GM19452 (cell line): ENCODE results near the gene SUPT5H.

Experiments
- ATAC-seq: cut with Tn5 transposase; IDR thresholded peaks from one replicate; pipeline ENCODE4 v1.9.1; 2021; ENCODE audit not compliant: unreplicated experiment

The SUPT5H gene

DNA sequence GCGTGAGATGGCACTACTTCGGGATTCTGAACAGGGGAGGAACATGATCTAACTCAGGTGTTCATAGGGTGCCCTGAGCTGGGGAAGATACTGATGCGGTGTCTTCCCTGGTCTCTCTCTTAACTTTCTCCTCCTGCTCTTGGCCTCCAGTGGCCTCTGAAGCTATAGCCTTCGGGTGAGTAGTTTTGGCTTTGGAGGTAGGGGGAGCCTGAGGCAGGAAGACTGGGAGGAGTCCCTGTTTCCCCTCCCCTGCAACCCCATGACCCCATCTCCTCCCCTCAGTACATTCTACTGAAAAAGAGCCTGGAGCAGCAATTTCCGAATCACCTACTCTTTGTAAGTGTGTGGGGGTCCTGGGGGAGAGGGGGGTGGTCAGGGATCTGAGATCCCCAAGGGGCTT, 73.1 kb downstream of the SUPT5H start:
- ATAC-seq, result no peak

DNA sequence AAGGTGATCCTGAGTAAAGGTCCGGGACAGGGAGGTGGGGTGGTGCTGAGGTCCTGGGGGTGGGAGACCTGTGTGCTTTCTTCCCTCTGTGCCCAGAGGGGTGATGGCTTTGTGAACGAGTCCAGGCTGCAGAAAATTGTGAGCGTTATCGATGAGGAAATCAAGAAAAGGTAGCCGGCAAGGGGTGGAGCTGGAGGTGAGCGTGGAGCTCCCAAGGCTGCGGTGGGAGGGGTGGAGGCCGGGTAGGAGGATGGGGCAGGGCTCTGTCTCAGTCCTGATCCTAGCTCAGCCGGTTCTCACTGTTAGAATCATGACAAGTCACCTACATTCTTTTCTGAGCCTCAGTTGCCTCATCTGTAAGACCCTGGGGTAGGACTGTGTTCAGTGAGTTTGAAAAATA, 73.6 kb downstream of the SUPT5H start:
- ATAC-seq, result no peak

DNA sequence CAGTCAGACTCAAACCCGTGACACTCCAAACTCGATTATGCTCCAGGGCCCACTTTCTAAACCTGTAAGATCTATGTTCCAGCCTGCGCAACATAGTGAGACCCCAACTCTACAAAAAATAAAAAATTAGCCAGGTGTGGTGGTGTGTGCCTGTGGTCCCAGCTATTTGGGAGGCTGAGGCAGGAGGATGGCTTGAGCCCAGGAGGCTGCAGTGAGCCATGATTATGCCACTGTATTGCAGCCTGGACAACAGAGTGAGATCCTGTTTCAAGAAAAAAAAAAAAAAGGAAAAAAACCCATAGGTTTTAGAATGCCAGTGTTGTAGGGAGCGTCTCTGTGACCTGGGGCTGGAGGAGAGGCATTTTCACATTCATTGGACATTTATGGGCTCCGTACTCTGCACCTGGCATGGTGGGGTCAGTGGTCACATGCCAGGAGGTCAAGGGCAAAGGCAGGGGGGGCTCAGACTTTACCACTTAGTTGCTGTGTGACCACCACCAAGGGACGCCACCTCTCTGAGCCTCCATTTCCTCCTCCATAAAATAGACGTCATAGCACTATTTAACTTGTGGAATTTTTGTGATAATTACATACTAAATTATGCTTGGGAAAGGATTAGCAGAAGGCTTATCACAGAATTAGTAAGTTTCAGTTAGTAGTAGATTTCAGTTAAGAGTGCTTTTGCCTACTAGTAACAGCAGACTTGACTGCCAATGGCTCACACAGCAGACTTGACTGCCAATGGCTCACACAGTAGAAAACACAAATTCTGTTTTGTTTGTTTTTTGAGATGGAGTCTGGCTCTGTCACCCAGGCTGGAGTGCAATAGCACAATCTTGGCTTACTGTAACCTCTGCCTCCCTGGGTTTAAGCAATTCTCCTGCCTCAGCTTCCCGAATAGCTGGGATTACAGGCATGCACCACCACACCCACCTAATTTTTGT, 75.4 kb downstream of the SUPT5H start:
- no peak for ATAC-seq

DNA sequence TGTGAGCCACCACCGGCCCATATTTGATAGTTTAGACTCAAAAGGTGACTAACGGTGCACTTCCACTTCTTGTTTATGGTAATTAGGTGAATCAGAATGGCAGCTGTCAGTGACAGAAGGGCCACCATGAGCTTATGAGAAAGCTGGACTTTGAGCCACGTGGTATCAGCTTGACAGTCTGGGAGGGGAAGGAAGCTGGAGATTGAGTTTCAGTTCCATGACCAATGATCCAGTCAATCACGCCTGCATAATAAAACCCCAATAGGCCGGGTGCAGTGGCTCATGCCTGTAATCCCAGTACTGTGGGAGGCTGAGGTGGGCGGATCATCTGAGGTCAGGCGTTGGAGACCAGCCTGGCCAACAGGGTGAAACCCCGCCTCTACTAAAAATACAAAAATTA, 79.1 kb downstream of the SUPT5H start:
- ATAC-seq, result no peak

DNA sequence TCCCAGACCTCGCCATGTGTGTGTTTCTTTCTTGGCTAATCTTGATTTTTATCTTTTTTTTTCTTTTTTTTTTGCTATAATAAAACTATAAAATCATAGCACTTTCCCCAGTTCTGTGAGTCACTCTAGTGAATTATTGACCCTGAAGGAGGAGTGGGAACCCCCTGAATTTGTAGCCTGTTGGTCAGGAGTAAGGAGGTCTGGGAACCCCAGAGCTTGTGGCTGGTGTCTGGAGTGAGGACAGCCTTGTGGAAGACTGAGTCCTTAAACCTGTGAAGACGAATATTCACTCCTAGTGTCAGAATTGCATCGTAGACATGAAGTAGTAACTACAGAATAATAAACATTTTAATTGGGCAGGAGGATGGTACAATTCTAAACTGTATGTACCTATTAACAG, 79.8 kb downstream of the SUPT5H start:
- no peak for ATAC-seq
